HG03039 (cell line): ENCODE results near the gene KCTD6.
"Not testable (repeated sequence)": the region's sequence is repeated elsewhere in the genome, so short reads cannot be mapped to it uniquely, and the experiment has no call there.

ENCODE experiments used
- ATAC-seq: cut with Tn5 transposase; IDR thresholded peaks from one replicate; pipeline ENCODE4 v1.9.1; 2021; ENCODE audit warnings: mild to moderate bottlenecking, moderate library complexity; ENCODE audit not compliant: unreplicated experiment

The KCTD6 gene

GRCh38 chr3:58522759-58523425 lies 31.0 kb downstream of the KCTD6 start:
- no peak for ATAC-seq

- no peak for ATAC-seq
Observed at GRCh38 chr3:58524326-58524888, 32.5 kb downstream of the KCTD6 start.

- ATAC-seq = no peak
Observed at GRCh38 chr3:58526515-58526957, 34.6 kb downstream of the KCTD6 start.

- not testable (repeated sequence) for ATAC-seq
Observed at GRCh38 chr3:58527440-58527839, 35.5 kb downstream of the KCTD6 start.

GRCh38 chr3:58528629-58529028 lies 36.7 kb downstream of the KCTD6 start:
- ATAC-seq = no peak

GRCh38 chr3:58529516-58530353 lies 37.8 kb downstream of the KCTD6 start:
- ATAC-seq = no peak

- ATAC-seq = no peak
Observed at GRCh38 chr3:58530354-58530865, 38.5 kb downstream of the KCTD6 start.

GRCh38 chr3:58531555-58531954 lies 39.7 kb downstream of the KCTD6 start:
- ATAC-seq = no peak

GRCh38 chr3:58531956-58532355 lies 40.1 kb downstream of the KCTD6 start:
- no peak for ATAC-seq

- ATAC-seq = peak; percentile 79
Observed at GRCh38 chr3:58532794-58533220, 40.9 kb downstream of the KCTD6 start.

- no peak for ATAC-seq
Observed at GRCh38 chr3:58534592-58535494, 42.9 kb downstream of the KCTD6 start.

- ATAC-seq = no peak
Observed at GRCh38 chr3:58535531-58536500, 43.9 kb downstream of the KCTD6 start.

GRCh38 chr3:58536501-58537411 lies 44.9 kb downstream of the KCTD6 start, which contains the start of gene ACOX2:
Gene ACOX2, minus strand, starts transcription at chr3:58537190. Its CDS starts 2,084 bp downstream, at chr3:58535106.
- ATAC-seq = no peak

- ATAC-seq = no peak
Observed at GRCh38 chr3:58537412-58538301, 45.8 kb downstream of the KCTD6 start.

- ATAC-seq = no peak
Observed at GRCh38 chr3:58539626-58540025, 47.7 kb downstream of the KCTD6 start.

- no peak for ATAC-seq
Observed at GRCh38 chr3:58540176-58540858, 48.4 kb downstream of the KCTD6 start.

- no peak for ATAC-seq
Observed at GRCh38 chr3:58544541-58544940, 52.6 kb downstream of the KCTD6 start.
